Hematopoietic multipotent progenitor cell treated with erythropoietin and hydrocortisone succinate and interleukin-3 and kit ligand, for 8 days (in vitro differentiated cells): ENCODE measurements around the gene ZFYVE27.
A peak's percentile ranks its signal among the peaks of the same experiment; 100 is the strongest.

Source experiments
- DNase-seq: peaks from one replicate; pipeline ENCODE4 v3.0.0-alpha.2; 2015

ZFYVE27 gene

GRCh38 chr10:97771913-97772823 is 35.2 kb downstream of the ZFYVE27 start, which contains the start of gene SFRP5:
Gene SFRP5, minus strand, starts transcription at chr10:97771999. Its CDS starts 166 bp downstream, at chr10:97771833.
- DNase-seq = peak; percentile 79

- no peak for DNase-seq
These were observed 36.2 kb downstream of the ZFYVE27 start for GRCh38 chr10:97773096-97773495.

DNA sequence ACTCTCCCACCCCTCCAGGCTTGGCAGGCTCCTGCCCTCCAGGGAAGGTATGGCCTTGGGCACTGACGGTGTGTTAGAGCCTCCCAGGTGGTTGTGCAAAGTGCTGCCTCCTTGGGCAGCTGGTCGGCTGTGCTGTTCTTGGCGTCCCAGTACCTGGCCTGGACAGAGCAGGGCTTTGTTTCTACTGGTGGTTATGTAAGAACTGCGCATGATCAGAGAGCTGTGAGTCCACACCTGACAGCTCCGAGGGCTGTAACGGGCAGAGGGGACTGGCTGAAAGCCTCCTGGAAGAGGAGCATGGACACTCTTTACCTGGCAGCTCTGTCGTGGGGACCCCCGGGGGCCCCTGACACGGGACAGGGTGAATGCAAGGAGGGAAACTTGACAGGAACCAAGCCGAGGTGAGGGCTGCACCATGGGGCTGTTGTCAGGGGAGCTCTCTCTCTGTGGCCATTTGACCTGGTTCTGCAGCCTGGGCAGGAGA is 37.9 kb downstream of the ZFYVE27 start:
- DNase-seq = no peak

DNA sequence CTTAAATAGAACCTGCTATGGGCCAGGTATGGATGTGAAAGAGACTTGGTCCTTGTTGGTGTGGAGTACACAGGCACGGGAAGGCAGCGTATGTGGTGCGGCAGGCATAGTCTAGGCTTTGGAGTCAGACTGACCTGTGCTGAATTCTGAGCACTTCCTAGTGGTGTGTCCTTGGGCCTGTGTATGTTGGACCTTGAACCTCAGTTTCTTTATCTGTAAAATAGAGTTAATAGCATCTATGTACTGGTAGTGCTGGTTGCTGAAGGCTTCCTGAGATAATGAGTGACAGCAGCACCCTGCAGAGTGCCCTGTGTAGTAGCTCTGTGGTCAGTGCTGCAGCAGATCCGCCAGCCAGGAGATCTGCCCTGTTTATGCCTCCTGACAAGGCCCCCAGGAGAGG is 40.2 kb downstream of the ZFYVE27 start:
- DNase-seq = no peak

DNA sequence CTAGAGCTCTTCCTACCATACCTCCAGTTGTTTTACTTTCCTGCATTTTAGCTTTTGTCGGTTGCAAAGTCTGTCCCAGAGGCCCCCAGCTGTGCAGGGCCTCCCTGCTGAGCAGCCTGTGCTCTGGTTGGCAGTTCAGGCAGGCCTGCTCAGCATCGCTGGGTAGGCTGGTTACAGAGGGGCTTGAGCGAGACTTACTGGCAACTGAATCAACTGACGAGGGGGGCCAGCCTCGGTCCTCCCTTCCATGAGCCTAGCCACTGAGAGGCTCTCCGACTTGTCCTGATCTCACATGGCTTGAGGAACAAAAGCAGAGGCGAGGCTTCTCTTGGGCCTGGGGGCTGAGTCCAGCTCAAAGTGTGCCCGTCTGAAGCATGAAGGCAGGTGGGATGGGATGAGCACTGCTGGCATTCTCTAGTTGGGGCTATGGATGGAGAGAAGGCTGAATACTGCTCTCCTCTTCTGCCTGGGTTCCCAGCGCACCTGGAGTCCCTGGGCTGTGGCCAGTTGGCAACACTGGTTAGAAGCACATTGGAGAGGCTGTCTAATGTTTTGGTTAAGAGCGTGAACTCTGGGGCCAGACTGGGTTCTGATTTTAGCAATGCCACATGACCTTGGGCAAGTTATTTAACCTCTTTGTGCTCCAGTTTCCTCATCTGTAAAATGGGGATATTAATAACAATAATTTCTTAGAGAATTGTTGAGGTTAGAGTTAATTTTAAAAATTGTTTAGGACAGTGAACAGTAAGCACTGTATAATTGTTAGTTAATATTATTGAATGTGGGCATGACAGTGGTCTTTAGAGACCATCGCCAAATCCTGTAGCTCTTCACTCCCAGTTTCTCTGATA is 41.7 kb downstream of the ZFYVE27 start:
- no peak for DNase-seq

DNA sequence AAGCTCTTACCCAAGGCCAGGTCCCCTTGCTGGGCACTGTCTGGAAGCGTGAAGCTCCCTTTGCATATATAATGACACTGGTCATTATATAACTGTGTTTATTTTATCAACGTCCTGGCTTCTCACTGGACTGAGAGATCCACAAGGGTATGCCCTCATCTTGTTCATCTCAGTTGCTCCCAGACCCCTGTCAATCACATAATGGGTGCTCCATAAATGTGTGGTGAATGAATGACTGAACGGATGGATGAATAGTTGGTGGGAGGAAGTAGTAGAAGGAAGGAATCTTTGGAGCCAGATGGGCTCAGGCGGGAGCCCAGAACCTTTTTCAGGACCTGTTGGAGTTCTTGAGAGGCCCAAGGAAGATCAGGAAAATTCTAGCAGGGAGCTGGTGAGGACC is 42.6 kb downstream of the ZFYVE27 start:
- no peak for DNase-seq

- no peak for DNase-seq
These were observed 43.0 kb downstream of the ZFYVE27 start for GRCh38 chr10:97779975-97780374.

GRCh38 chr10:97780841-97781617 is 44.1 kb downstream of the ZFYVE27 start:
- no peak for DNase-seq

- no peak for DNase-seq
These were observed 44.8 kb downstream of the ZFYVE27 start for GRCh38 chr10:97781618-97782331.

DNA sequence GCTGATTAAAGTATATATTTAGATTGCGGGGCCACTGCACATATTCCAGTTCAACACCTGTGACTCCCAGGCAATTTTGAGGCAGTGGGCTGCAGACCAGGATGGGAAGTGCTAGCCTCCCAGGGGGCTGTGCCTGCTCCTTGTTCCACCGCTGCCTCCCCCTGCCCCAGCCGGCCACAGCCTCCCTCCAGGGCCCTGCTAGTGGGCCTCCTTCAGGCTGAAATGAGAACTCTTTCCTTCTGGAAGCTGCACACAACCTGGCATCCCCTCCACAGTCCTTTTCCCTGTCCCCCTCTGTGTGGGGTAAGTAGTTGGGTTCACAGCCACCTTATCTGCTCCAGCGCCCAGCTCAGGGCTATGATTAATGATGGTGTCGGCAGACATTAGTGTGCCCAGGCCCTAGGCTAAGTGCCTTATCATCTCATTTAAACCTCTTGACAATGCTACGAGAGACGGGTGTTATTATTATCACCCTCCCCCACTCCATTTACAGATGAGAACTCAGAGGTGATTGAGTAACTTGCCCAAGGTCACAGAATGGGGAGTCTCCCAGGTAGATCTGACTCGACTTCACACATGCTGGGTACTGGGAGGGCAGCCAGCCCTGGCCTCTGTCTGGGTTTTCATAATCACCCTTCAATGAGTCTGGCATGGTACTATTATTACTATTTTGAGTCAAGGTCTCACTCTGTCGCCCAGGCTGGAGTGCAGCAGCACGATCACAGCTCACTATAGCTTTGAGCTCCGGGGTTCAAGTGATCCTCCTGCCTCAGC is 45.7 kb downstream of the ZFYVE27 start:
- peak; percentile 68 for DNase-seq

DNA sequence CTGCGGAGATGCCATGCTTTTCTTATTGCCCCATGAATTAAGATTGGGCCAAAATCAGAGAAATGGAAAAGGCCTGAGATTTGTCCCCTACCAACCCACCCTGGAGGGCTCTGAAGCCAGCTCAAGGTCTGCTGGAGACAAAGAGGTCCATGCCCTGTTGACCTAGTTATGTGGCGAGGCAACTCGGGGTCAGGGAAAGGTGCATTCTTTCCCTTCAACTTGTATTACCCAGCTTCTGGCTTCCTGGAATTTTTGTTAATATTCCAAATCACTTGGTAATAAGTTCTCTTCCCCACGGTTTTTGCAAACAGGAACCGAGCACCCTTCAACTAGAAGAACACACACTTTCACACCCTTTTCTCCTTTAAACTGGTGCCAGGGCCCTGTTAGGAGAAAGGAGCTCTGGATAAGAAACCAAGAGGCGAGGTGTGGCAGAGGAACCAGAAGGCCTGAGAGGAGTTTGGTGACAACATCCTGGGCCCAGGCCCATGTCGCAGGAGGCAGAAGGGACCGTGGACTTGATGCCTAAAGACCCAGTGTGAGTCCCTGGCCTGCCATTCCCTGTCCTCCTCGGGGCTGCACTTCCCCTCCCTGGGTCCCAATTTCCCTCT is 47.4 kb downstream of the ZFYVE27 start:
- DNase-seq = peak; percentile 17

- DNase-seq = no peak
These were observed 48.3 kb downstream of the ZFYVE27 start for GRCh38 chr10:97785231-97785630.

GRCh38 chr10:97785731-97786130 is 48.8 kb downstream of the ZFYVE27 start:
- DNase-seq = no peak

DNA sequence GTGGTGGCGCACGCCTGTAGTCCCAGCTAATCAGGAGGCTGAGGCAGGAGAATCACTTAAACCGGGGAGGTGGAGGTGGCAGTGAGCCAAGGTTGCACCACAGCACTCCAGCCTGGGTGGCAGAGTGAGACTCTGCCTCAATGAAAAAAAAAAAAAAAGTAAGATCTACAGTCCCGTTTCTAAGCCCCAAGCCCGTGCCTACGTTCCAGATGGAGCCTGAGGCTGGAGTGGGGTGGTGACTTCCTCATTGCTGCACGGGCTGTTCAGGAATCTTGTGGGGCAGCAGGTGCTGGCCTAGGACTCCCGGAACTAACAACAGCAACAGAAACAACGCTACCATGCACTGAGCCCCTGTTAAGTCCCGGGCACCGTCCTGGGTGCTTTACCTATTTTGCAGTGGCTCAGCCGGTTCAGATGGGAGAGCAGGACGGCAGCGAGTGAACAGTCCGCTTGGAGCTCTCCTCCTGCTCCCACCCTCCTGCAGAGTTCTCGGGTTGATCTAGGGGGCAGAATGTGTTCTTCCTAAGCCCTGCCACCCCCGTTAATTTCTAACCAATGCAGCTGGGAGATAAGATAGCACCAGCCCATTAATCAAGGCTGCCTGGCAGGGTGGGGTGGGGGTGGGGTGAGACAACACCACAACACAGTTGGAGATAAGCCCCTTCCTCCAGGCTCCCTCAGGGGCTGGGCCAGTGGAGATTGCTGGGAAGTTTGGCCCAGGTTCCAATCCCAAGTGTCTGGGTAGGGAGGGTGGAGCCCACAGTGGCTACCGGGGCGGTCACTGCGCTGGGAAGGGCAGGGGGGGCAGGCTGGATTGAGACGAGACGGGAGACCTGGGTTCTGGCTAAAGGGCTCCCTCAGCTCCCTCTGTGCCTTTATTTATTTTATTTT is 51.9 kb downstream of the ZFYVE27 start:
- peak; percentile 97 for DNase-seq

GRCh38 chr10:97789770-97790397 is 53.0 kb downstream of the ZFYVE27 start:
- DNase-seq = no peak

GRCh38 chr10:97791824-97792721 is 55.1 kb downstream of the ZFYVE27 start:
- DNase-seq = peak; percentile 68

- no peak for DNase-seq
These were observed 59.0 kb downstream of the ZFYVE27 start for GRCh38 chr10:97795886-97796285.

DNA sequence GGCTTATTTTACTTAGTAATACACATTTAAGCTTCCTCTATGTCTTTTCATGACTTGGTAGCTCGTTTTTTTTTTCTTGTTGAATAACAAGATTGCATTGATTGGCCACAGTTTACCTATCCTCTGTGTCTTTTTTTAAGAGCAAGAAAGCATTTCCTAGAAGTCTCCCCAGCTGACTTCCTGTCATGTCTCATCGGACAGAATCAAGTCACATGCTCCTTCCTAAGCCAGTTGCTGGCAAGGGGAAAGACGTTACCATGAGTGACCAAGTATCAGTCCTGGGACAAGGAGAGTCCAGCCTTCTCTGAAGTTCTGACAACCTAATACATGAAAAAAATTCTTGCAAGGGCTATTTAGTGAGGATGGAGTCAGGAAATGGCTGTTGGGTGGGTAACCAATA is 59.7 kb downstream of the ZFYVE27 start:
- DNase-seq = peak; percentile 42
